GM19467 (cell line): Measurements from ENCODE around the gene SPECC1.
"Not testable (repeated sequence)": the region's sequence is repeated elsewhere in the genome, so short reads cannot be mapped to it uniquely, and the experiment has no call there.

ENCODE experiments used
- ATAC-seq: cut with Tn5 transposase; IDR thresholded peaks from one replicate; pipeline ENCODE4 v1.9.1; 2021; ENCODE audit warnings: mild to moderate bottlenecking, moderate library complexity; ENCODE audit not compliant: unreplicated experiment

The SPECC1 gene

DNA sequence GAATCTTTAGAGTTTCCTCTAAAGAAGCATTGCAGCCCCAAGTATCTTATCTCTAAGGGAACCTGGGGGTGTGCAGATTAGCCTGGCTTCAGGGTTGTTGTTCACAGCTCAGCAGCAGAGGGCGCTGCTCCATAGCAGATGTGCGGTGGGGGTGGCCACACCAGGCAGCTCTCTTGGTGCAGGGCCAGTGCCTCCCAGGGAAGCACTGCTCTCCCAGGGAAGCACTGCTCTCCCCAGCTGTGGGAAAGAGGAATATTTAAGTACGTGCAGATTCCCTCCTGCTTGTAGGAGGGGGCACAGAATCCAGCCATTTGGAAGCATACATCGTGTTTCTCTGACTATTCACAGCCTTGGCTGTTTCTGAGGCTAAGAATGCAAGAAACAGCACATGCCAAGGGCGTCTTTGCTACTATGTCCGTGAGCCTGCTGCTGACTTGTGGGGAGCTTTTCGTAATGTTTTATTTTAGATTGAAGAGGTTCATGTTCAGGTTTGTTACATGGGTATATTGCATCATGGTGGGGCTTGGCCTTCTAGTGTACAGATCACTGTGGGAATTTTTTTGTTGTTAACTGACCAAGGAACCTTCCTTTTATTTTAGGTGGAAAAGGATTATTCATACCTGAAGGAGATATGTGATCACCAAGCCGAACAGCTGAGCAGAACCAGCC is 217.8 kb downstream of the SPECC1 start:
- no peak for ATAC-seq

DNA sequence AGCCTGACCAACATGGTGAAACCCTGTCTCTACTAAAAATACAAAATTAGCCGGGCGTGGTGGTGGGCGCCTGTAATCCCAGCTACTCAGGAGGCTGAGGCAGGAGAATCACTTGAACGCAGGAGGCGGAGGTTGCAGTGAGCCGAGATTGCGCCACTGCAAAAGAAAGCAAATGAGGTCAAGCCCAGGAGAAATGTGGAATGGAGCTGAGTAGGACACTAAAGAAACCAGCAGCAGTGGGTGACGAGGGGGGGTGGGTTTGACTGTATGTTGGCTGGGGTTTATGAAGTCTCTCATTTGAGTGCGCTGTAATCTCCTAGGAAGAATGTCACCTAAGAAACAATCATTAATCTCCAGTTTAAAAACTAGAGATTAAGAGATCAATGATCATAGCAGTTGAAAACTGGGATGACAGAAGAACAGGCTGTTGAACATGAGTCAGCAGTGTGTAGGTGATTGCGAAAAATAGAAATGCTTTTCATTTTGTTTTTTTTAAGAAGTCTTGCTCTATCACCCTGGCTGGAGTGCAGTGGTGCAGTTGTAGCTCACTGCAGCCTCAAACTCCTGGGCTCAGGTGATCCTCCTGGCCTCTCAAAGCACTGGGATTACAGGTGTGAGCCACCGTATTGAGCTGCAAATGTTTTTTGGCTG is 218.7 kb downstream of the SPECC1 start:
- ATAC-seq: not testable (repeated sequence)

DNA sequence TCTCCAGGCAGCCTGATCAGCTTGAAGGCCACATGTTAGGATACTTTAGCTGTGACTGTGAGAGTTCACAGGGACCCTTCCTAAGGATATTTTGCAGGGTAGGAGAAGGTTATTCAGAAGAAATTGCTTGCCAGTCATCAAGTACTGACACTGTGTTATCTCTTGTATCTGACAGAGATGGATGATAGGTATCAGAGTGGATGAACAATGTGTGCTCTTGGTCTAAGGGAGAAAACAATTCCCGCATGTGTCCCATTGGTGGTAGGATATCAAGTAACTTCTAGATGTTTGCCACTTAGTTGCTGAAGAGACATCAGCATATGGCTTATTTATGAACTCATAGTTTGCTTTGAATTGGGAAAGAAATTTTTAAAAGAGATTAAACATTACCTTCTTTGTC is 219.3 kb downstream of the SPECC1 start:
- ATAC-seq: no peak

GRCh38 chr17:20228860-20229259 is 219.7 kb downstream of the SPECC1 start:
- no peak for ATAC-seq

GRCh38 chr17:20230924-20231323 is 221.8 kb downstream of the SPECC1 start:
- ATAC-seq: no peak

DNA sequence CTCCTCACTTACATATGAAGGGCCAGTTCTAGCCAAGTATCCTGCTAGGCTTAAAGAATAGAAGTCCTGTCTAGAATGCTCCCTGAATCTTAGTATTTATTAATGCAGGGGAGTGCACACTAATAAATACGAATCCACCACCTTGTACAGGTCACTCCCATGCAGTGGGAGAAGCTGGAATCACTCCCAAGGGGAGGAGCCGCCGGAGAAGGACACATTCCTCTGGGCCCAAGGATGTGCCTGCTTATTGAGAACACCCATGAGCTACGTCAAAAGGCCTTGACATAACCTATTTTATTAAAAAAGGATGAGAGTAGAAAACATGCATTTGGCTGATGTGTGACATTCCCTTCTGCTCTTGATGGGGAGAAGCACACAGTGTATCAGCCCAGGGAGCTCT is 223.5 kb downstream of the SPECC1 start:
- no peak for ATAC-seq

DNA sequence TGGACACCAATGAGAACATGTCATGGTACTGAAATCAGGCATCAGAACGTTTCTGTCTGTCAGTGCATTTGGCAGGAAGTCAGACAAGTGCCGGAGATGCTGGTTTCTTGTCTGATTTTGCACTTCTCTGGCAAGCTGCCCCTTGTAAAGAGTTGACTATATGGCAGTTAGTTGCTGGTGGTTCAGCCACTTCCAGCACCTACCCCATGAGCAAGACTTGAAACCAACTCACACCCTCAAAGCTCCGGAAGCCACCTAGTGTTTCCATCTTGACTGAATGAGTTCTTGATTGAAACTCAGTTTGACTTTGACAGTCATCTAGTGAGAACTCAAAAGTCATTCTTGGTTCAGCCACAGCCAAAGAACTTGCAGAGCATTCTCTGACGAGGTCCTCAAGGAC is 225.1 kb downstream of the SPECC1 start:
- no peak for ATAC-seq

DNA sequence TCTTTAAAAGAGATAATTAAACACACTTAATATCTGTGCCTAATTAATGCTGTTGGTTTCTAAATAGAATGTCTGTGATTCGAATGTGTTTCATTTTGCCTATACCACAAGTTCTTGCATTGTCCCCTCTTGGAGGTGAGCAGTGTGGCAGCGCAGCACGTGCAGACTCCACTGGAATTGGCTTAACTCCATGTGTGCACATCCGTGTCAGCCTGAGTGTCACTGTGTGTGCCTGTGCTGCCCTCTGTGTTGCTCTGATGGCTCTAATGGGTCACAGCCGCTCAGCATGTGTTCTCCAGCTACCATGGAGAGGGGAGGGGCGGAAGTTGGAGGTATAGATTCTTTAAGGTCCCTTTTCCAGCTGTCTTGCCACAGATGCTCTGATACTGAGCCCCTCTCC is 226.6 kb downstream of the SPECC1 start:
- ATAC-seq: no peak

GRCh38 chr17:20236578-20237227 is 227.5 kb downstream of the SPECC1 start:
- ATAC-seq: no peak

DNA sequence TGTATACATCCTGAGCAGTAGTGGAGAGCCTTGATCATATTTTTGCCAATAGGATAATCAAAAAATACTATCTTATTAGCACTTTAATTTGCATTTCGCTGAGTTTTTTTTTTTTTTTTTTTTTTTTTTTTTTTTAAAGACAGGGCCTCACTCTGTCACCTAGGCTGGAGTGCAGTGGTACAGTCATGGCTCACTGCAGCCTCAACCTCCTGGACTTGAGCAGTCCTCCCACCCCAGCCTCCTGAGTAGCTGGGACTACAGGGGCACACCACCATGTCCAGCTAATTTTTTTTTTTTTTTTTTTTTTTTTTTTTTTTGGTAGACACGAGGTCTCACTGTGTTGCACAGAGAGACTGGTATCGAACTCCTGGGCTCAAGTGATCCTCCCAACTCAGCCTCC is 230.6 kb downstream of the SPECC1 start:
- not testable (repeated sequence) for ATAC-seq

DNA sequence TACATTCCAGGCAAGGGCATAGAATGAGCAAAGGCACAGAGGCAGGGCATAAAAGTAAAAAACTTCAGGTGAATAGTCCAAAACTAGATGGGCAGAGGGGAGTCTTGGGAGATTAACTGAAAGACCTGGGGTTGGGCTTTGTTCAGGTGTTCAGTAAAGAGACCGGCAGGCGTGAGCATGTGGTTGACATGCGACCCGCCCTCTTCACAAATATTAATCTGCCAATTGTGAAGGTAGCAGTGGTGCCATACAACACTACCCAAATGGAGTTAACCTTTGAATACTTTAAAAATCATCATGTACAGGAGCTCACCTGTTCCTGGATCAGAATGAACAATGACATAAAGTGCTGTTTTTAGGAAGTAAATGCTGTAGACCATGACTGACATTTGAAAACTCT is 232.7 kb downstream of the SPECC1 start:
- ATAC-seq: no peak

DNA sequence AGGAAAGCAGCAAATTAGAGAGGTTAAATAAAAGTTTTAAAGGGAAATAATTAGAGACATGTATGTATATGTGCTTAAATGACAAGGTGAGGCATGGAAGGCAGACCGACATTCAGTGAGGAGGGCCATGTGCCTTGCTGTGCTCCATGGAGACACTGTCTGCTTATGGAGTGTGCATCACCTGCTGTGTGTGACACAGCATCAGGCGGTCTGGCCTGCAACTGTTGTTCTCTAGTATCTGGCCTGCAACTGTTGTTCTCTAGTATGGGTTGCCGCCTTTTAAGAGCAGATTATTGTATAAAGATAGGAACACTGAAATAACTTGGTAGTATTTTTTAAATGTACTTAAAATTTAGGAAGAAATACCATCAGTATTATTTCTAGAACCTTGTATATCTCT is 233.1 kb downstream of the SPECC1 start:
- no peak for ATAC-seq

GRCh38 chr17:20243524-20243923 is 234.4 kb downstream of the SPECC1 start:
- no peak for ATAC-seq

DNA sequence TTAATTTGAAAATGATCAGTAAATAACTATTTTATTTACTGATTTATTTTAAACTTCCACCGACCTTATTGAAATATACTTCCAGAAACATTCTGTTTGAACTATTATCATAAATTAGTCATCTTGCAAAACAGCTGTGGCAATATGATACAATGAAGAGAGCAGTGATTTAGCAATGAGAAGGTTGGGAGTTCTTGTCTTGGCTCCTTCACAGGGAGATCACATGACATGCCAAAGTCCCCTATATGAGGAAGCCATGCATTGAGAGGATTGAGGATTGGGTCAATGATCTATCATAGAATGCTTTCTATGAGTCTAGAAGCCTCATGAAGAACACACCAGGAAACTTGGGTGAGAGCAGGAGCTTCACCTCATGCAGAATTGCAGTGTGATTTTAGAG is 235.5 kb downstream of the SPECC1 start:
- no peak for ATAC-seq

DNA sequence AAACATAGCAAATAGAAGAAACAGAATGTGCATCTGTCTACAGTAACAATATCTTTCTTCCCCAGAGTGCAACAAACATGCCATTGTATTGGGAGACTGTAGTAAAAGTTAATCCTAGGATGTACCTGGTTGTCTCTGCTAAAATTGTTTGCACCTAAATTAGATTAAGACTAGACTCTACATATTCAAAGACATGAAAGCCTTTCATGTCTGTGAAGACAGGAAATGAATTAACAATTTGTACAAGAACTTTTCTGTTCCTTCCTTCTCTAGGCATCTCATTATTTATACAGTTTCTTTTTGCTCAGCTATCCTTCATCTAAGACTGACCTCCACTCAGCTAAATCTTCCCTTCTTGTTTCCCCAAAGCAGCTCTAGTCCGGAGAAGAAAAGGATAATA is 237.5 kb downstream of the SPECC1 start:
- ATAC-seq: no peak

DNA sequence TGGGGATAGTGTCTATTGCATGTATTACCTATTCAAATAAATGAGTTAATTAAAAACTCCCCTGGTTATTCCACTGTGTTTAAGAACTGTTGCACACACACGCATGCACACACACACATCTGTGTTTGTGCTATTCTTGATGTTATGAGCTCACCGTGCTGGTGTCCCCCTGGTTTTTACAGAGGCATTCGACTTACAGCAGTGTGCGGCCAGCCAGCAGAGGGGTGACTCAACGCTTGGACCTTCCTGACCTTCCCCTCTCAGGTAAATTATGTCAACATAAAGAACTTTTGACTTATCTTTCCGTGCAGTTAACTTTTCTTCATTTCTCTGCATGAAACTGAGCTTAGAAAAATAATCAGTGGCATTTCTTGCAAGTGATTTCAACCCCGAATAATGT is 244.2 kb downstream of the SPECC1 start:
- ATAC-seq: no peak

- no peak for ATAC-seq
These were observed 245.4 kb downstream of the SPECC1 start for GRCh38 chr17:20254541-20254940.

GRCh38 chr17:20256144-20256543 is 247.0 kb downstream of the SPECC1 start:
- no peak for ATAC-seq

GRCh38 chr17:20257008-20257407 is 247.8 kb downstream of the SPECC1 start:
- ATAC-seq: no peak

DNA sequence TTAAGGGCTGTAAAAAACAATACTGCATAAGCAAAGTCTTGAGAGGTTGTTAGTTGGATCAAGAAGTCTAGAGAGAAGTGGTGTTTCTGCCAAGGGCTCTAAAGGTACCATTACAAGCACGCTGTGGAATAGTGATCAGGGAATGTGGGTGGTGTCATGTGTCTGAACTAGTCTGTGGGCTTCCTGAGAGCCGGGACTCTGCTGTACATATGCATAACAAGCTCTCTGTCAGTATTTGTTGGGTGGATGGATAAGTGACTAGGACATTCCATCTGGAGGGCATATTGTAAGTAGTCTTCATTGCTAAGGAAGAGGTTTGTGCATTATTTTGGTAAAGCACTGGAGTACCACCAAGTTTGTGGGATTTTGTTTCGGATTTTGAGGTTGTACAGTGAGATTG is 248.6 kb downstream of the SPECC1 start:
- no peak for ATAC-seq

GRCh38 chr17:20259668-20260067 is 250.5 kb downstream of the SPECC1 start:
- ATAC-seq: no peak

DNA sequence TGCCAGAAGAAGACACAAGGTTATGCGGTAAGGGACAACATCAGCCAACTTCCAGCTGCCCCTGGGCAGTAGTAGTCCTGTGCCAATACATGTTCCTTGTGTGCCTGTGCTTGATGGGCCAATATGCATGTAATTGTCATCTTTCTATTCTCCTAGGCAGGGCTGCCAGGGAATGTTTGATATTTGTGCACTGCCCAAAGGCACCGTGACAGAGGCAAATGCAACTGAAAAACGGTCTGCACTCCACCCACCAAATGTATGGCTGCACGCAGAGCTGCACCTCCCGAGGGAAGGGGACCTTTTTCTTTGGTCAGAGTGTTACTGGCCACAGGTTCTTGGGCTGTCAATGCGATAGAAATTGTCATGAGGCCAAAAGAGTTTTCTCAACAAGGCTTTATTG is 251.1 kb downstream of the SPECC1 start:
- no peak for ATAC-seq
